Astrocyte (in vitro differentiated cells and primary cell): ENCODE data around the gene ANGPTL7.

Source experiments
- EZH2 ChIP-seq: IDR thresholded peaks from 2 replicates; pipeline ENCODE4 v1.6.1; 2012; ENCODE audit warnings: mild to moderate bottlenecking, low read length, inconsistent platforms; ENCODE audit not compliant: insufficient read depth
- TF ChIP-seq, protein P1 (sequence below): IDR thresholded peaks from 2 replicates; pipeline ENCODE4 v1.5.1; 2011; ENCODE audit warnings: low read depth, mild to moderate bottlenecking, inconsistent platforms, low read length, moderate library complexity; ENCODE audit not compliant: insufficient read depth

- TF ChIP-seq, protein P1, sequence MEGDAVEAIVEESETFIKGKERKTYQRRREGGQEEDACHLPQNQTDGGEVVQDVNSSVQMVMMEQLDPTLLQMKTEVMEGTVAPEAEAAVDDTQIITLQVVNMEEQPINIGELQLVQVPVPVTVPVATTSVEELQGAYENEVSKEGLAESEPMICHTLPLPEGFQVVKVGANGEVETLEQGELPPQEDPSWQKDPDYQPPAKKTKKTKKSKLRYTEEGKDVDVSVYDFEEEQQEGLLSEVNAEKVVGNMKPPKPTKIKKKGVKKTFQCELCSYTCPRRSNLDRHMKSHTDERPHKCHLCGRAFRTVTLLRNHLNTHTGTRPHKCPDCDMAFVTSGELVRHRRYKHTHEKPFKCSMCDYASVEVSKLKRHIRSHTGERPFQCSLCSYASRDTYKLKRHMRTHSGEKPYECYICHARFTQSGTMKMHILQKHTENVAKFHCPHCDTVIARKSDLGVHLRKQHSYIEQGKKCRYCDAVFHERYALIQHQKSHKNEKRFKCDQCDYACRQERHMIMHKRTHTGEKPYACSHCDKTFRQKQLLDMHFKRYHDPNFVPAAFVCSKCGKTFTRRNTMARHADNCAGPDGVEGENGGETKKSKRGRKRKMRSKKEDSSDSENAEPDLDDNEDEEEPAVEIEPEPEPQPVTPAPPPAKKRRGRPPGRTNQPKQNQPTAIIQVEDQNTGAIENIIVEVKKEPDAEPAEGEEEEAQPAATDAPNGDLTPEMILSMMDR: no peak
- TF ChIP-seq EZH2: no peak
Measured at GRCh38 chr1:11207898-11208611, 18.9 kb downstream of the ANGPTL7 start.
